ENCODE data around the gene PRSS48.

DNA sequence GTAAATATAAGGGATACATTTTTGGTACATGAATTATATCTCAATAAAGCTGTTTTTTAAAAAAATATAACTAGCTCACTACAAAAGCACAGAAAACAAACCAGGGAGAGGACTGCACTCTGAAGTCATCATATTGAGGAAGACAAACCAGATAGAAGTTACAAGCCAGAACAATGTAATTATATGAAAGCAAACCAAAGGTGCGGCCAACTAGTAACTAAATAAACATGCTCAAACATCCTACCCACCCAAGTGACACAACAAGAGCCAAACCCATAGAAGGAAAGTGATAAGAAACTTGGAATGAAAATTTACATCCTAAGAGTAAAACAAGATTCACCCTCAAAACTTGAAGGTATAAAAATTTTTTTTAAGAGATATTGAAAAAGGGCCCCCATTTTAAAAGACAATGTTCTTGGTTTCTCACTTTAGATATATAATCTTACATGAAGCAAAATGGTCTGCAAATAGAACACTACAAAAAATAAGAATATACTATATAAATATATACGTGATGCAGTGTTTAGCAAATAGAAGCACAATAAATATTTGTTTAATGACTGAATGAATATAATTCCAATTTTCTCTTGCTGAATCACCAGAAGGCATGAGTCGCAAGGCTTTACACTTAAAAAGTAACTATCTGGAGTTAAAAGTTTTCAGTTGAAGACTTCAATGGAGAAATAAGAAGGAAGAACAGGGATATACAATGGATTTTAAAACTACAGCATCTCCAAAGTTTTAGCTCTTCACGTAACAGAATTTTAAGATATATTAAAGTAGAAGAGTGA, 52.5 kb downstream of the PRSS48 start:
- no peak for TF ChIP-seq POLR2AphosphoS5 (IDR thresholded peaks at IDR 0.05; ENCODE audit: borderline replicate concordance, low read depth, low read length)
- no peak for TF ChIP-seq EZH2 (IDR thresholded peaks at IDR 0.05)

All from SK-N-MC (cell line).